Stimulated activated CD4-positive, alpha-beta T cell treated with anti-CD3 and anti-CD28 coated beads, TNF-alpha, amount 100 ng/mL, for 1 hour (primary cell): ENCODE measurements around the gene EEF1E1.
"Not testable (repeated sequence)": the region's sequence is repeated elsewhere in the genome, so short reads cannot be mapped to it uniquely, and the experiment has no call there.

Source experiments
- DNase-seq, 3 donors: peaks; one replicate each; pipeline ENCODE4 v3.0.0-alpha.2; 2020; ENCODE audit warnings: low read depth in 3 of 3, low spot score in 1 of 3

EEF1E1 gene

GRCh38 chr6:8063761-8064637 lies 38.3 kb downstream of the EEF1E1 start, which contains the start of gene BLOC1S5:
Gene BLOC1S5 (minus strand): TSS chr6:8064389. CDS start chr6:8064376, 13 bp downstream.
- peak; percentile 88 to 98 (median 90) for DNase-seq

GRCh38 chr6:8061736-8062135 lies 40.6 kb downstream of the EEF1E1 start:
- DNase-seq = no peak

GRCh38 chr6:8060346-8060745 lies 42.0 kb downstream of the EEF1E1 start:
- no peak for DNase-seq

- DNase-seq = no peak
These were observed 43.2 kb downstream of the EEF1E1 start for GRCh38 chr6:8059129-8059528.

GRCh38 chr6:8057793-8058192 lies 44.6 kb downstream of the EEF1E1 start:
- DNase-seq = no peak

- no peak for DNase-seq
These were observed 45.1 kb downstream of the EEF1E1 start for GRCh38 chr6:8057263-8057662.

GRCh38 chr6:8054276-8054675 lies 48.1 kb downstream of the EEF1E1 start:
- no peak for DNase-seq

- no peak for DNase-seq
These were observed 54.6 kb downstream of the EEF1E1 start for GRCh38 chr6:8047541-8048292.

- DNase-seq = not testable (repeated sequence)
These were observed 56.6 kb downstream of the EEF1E1 start for GRCh38 chr6:8045769-8046168.

GRCh38 chr6:8043221-8043620 lies 59.1 kb downstream of the EEF1E1 start:
- no peak for DNase-seq

GRCh38 chr6:8041913-8042583 lies 60.3 kb downstream of the EEF1E1 start:
- no peak for DNase-seq

- not testable (repeated sequence) for DNase-seq
These were observed 68.2 kb downstream of the EEF1E1 start for GRCh38 chr6:8034107-8034506.

- DNase-seq = no peak
These were observed 71.4 kb downstream of the EEF1E1 start for GRCh38 chr6:8030920-8031319.
